Measurements from ENCODE around the gene ABCA5. TPM values are rescaled to one million over a fixed set of nuclear protein-coding genes. Genes with fewer than 3 reads are reported as not detected.

ABCA5 gene
- total and polyA plus RNA-seq, 10 of the 15 experiments (the other 5 are each of a cell fraction or from before 2014, with no cell fraction given) = 11.8 to 31.1 (median 18.1) TPM

DNA sequence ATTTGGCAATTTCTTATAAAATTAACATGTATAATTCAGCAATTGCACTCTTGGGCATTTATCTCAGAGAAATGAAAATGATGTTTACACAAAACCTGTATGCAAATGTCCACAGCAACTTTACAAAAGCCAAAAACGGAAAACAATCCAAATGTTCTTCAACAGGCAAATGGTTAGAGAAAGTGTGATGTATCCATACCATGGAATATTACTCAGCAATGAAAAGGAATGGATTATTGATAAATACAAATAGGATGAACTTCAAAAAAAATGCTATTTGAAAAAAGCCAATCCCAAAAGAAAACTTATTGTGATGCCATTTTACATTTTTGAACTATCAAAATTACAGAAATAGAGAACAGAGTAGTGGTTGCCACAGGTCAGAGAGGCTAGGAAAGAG is 61.1 kb downstream of the ABCA5 start:
- ChIA-PET RAD21 (ENCODE audit: unreplicated experiment) (interaction anchor here (1.0 kb wide), 1 partner anchor 61 kb away, joined by 3 read pairs; the partner anchor contains the start of gene ABCA5), POLR2A (no interaction called here), SMC1A (ENCODE audit: uncharacterized antibody, unreplicated experiment) (interaction anchor here (1.2 kb wide), 1 partner anchor 145 kb away, joined by 3 read pairs; no protein-coding TSS in a partner anchor), CTCF (interaction anchor here (1.4 kb wide), 1 partner anchor 130 kb away, joined by 5 read pairs; no protein-coding TSS in a partner anchor)
- DNase-seq (ENCODE audit: low read depth, low spot score) (no peak), FAIRE-seq (no peak), ATAC-seq (no peak)
- Histone ChIP-seq H2AFZ (ENCODE audit: control insufficient read depth, low read depth, low read length) (no peak overlapping the region), H3K4me2 (ENCODE audit: control insufficient read depth, insufficient read depth) (no peak overlapping the region), H3K79me2 (ENCODE audit: control insufficient read depth, insufficient read depth, low read length) (no peaks in the 10 kb centered on the region), H3K9ac (ENCODE audit: control insufficient read depth, insufficient read depth, low read length) (no peak overlapping the region), H3K4me1 (ENCODE audit: control insufficient read depth, insufficient read depth, low read length) (no peaks in the 10 kb centered on the region), H3K9me3 (replicated peaks; ENCODE audit: control insufficient read depth, insufficient read depth, low read length) (no peaks in the 10 kb centered on the region), H3K4me3 (no peak overlapping the region), H3K27me3 (replicated peaks in 1 of 2; ENCODE audit: control insufficient read depth in 2 of 2, insufficient read depth in 2 of 2, low read length in 1 of 2) (no peaks in the 10 kb centered on the region), H3K27ac (ENCODE audit: control insufficient read depth, insufficient read depth) (no peak overlapping the region), H3K36me3 (ENCODE audit: control insufficient read depth in 2 of 2, insufficient read depth in 2 of 2, low read length in 1 of 2) (no peaks in the 10 kb centered on the region; a peak in 1 of 4 replicates), H4K20me1 (ENCODE audit: control insufficient read depth, insufficient read depth) (no peaks in the 10 kb centered on the region)
- in situ Hi-C loops (cut with MboI) (no loop called here), intact Hi-C loops (cut with micrococcal nuclease; ENCODE audit: unreplicated experiment) (no loop called here)
- 43% methylated on average over 1 of the region's 1 CpG for WGBS (ENCODE audit: insufficient coverage, insufficient replicate concordance, low lambda C conversion rate, missing lambda C conversion rate)
- TF ChIP-seq PML (IDR thresholded peaks at IDR 0.05; ENCODE audit: low read length) (no peak), KLF5 (IDR thresholded peaks at IDR 0.05; ENCODE audit: partially characterized antibody) (no peak), IRF4 (IDR thresholded peaks at IDR 0.05; ENCODE audit: low read depth, low read length) (no peak), SPI1 (IDR thresholded peaks at IDR 0.05; ENCODE audit: borderline replicate concordance, insufficient read depth, low read depth, low read length) (no peak), EGR1 (IDR thresholded peaks at IDR 0.05; ENCODE audit: borderline replicate concordance in 1 of 2, low read depth in 2 of 2, low read length in 2 of 2) (no peak), NR2C1 (IDR thresholded peaks at IDR 0.05) (no peak), FOXK2 (IDR thresholded peaks at IDR 0.05) (no peak), BMI1 (IDR thresholded peaks at IDR 0.05; ENCODE audit: borderline replicate concordance) (no peak), ZNF217 (IDR thresholded peaks at IDR 0.05) (no peak), POLR2A (IDR thresholded peaks at IDR 0.05; ENCODE audit: low read depth, low read length) (no peak), KAT2A (conservative IDR thresholded peaks at IDR 0.05; ENCODE audit: control insufficient read depth, low read depth, low read length) (no peak)
- TF ChIP-seq, protein P1, sequence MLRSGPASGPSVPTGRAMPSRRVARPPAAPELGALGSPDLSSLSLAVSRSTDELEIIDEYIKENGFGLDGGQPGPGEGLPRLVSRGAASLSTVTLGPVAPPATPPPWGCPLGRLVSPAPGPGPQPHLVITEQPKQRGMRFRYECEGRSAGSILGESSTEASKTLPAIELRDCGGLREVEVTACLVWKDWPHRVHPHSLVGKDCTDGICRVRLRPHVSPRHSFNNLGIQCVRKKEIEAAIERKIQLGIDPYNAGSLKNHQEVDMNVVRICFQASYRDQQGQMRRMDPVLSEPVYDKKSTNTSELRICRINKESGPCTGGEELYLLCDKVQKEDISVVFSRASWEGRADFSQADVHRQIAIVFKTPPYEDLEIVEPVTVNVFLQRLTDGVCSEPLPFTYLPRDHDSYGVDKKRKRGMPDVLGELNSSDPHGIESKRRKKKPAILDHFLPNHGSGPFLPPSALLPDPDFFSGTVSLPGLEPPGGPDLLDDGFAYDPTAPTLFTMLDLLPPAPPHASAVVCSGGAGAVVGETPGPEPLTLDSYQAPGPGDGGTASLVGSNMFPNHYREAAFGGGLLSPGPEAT (IDR thresholded peaks at IDR 0.05; ENCODE audit: low read depth) = no peak
- TF ChIP-seq, protein P2, sequence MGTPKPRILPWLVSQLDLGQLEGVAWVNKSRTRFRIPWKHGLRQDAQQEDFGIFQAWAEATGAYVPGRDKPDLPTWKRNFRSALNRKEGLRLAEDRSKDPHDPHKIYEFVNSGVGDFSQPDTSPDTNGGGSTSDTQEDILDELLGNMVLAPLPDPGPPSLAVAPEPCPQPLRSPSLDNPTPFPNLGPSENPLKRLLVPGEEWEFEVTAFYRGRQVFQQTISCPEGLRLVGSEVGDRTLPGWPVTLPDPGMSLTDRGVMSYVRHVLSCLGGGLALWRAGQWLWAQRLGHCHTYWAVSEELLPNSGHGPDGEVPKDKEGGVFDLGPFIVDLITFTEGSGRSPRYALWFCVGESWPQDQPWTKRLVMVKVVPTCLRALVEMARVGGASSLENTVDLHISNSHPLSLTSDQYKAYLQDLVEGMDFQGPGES (IDR thresholded peaks at IDR 0.05) = no peak
- TF ChIP-seq, protein P3, sequence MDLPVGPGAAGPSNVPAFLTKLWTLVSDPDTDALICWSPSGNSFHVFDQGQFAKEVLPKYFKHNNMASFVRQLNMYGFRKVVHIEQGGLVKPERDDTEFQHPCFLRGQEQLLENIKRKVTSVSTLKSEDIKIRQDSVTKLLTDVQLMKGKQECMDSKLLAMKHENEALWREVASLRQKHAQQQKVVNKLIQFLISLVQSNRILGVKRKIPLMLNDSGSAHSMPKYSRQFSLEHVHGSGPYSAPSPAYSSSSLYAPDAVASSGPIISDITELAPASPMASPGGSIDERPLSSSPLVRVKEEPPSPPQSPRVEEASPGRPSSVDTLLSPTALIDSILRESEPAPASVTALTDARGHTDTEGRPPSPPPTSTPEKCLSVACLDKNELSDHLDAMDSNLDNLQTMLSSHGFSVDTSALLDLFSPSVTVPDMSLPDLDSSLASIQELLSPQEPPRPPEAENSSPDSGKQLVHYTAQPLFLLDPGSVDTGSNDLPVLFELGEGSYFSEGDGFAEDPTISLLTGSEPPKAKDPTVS (IDR thresholded peaks at IDR 0.05; ENCODE audit: low read depth, low read length) = no peak
- BruUV-seq (replicated peaks) = no TSS peak

Data from GM12878 (cell line).